ENCODE measurements around the gene SPATA33. TPM values are rescaled to one million over a fixed set of nuclear protein-coding genes. Genes with fewer than 3 reads are reported as not detected.

SPATA33 gene
- total RNA-seq, 2 donors from 2014 or later = 5.6 to 14.6 TPM

- Histone ChIP-seq H3K9me3 (no peaks in the 10 kb centered on the region), H3K36me3 (no peaks in the 10 kb centered on the region), H3K27me3 (replicated peaks; ENCODE audit: insufficient read depth) (no peaks in the 10 kb centered on the region), H3K4me1 (replicated peaks) (no peaks in the 10 kb centered on the region), H3K4me3 (no peak overlapping the region), H3K27ac (no peak overlapping the region)
- WGBS = 93% methylated on average over 16 of the region's 16 CpGs
- TF ChIP-seq CTCF (IDR thresholded peaks at IDR 0.05) = no peak
- no peak for TF ChIP-seq POLR2AphosphoS5 (IDR thresholded peaks at IDR 0.05)
- no peak for TF ChIP-seq POLR2A (IDR thresholded peaks at IDR 0.05)
- intact Hi-C loops (cut with DNase I) = no loop called here
- DNase-seq (ENCODE audit: low spot score) = no peak
These were observed 14.7 kb downstream of the SPATA33 start for GRCh38 chr16:89672177-89672941.

DNA sequence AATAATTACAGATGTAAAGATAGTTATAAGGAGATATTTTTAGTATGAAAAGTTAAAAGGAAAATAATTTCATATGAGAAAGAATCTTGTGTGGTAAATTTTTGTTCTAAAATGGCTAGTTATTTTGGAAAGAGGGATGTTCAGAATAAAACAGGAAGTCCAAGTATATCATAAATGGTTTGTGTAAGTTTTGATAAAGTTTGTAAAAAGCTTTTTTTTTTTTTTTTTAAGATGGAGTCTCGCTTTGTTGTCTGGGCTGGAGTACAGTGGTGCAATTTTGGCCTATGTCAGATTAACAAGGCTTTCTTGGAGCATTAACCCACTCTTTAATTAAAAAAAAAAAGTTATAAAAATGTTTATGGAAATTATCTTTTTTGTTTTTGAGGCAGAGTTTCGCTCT is 20.6 kb downstream of the SPATA33 start:
- Histone ChIP-seq H3K27me3 (replicated peaks; ENCODE audit: insufficient read depth) (no peaks in the 10 kb centered on the region), H3K4me1 (replicated peaks) (no peaks in the 10 kb centered on the region), H3K27ac (no peak overlapping the region), H3K36me3 (no peaks in the 10 kb centered on the region), H3K4me3 (no peak overlapping the region), H3K9me3 (no peaks in the 10 kb centered on the region)
- no peak for TF ChIP-seq POLR2A (IDR thresholded peaks at IDR 0.05)
- intact Hi-C loops (cut with DNase I) = no loop called here
- no peak for DNase-seq (ENCODE audit: low spot score)
- 95% methylated on average over 2 of the region's 2 CpGs for WGBS

- intact Hi-C loops (cut with DNase I) = no loop called here
- WGBS = 100% methylated on average over 1 of the region's 1 CpG
- H3K9me3 ChIP-seq = no peaks in the 10 kb centered on the region
- H3K27me3 ChIP-seq (replicated peaks; ENCODE audit: insufficient read depth) = no peaks in the 10 kb centered on the region
- DNase-seq (ENCODE audit: low spot score) = no peak
- no peak overlapping the region for H3K4me3 ChIP-seq
- no peak overlapping the region for H3K27ac ChIP-seq
- TF ChIP-seq POLR2A (IDR thresholded peaks at IDR 0.05) (no peak), POLR2AphosphoS5 (IDR thresholded peaks at IDR 0.05) (no peak), CTCF (IDR thresholded peaks at IDR 0.05) (no peak)
- no peaks in the 10 kb centered on the region for H3K4me1 ChIP-seq (replicated peaks)
- H3K36me3 ChIP-seq = no peaks in the 10 kb centered on the region
These were observed 28.3 kb downstream of the SPATA33 start for GRCh38 chr16:89685916-89686315.

DNA sequence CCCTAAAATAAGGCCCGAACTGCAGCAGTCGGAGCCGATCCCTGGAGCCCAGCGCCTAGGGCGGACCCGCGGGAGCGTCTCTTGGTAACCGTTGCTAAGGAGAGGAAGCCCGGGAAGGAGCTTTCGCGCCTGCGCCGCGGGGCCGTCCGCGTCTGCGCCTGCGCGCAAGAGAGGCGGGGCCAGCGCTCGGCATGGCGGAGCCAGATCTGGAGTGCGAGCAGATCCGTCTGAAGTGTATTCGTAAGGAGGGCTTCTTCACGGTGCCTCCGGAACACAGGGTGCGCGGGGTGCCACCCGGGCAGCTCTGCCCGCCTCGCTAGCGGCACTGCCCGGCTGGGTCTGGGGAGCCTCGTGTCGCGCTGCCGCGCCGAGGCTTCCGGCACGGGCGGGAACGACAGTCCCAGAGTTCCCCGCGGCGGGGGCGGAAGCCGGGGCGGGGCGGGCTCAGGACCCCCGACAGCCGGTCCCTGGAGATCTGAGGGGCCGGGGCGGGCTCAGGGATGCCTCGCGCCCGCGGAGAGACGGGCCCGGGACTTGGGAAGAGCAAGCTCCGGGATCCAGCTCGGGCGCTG is 29.0 kb downstream of the SPATA33 start, which contains the start of gene CDK10:
Gene CDK10 (plus strand): TSS at position 170 of the 572 bp plus-strand sequence. CDS start 22 bp downstream, at position 192.
- H3K27ac ChIP-seq = peak within 1 kb of the TSS; percentile 89 to 91
- 0% methylated on average over 25 of the region's 67 CpGs for WGBS
- intact Hi-C loops (cut with DNase I) = no loop called here
- H3K36me3 ChIP-seq = no peaks in the 10 kb centered on the region
- H3K4me3 ChIP-seq = peak within 1 kb of the TSS; percentile 73 to 76
- peak; percentile 86 for DNase-seq (ENCODE audit: low spot score)
- no peaks in the 10 kb centered on the region for H3K27me3 ChIP-seq (replicated peaks; ENCODE audit: insufficient read depth)
- TF ChIP-seq POLR2AphosphoS5 (IDR thresholded peaks at IDR 0.05) (peak; percentile 94), CTCF (IDR thresholded peaks at IDR 0.05) (peak in 2 of 4 experiments; percentile 20 to 26), POLR2A (IDR thresholded peaks at IDR 0.05) (peak; percentile 79)
- no peaks in the 10 kb centered on the region for H3K9me3 ChIP-seq
- no peaks in the 10 kb centered on the region for H3K4me1 ChIP-seq (replicated peaks)

DNA sequence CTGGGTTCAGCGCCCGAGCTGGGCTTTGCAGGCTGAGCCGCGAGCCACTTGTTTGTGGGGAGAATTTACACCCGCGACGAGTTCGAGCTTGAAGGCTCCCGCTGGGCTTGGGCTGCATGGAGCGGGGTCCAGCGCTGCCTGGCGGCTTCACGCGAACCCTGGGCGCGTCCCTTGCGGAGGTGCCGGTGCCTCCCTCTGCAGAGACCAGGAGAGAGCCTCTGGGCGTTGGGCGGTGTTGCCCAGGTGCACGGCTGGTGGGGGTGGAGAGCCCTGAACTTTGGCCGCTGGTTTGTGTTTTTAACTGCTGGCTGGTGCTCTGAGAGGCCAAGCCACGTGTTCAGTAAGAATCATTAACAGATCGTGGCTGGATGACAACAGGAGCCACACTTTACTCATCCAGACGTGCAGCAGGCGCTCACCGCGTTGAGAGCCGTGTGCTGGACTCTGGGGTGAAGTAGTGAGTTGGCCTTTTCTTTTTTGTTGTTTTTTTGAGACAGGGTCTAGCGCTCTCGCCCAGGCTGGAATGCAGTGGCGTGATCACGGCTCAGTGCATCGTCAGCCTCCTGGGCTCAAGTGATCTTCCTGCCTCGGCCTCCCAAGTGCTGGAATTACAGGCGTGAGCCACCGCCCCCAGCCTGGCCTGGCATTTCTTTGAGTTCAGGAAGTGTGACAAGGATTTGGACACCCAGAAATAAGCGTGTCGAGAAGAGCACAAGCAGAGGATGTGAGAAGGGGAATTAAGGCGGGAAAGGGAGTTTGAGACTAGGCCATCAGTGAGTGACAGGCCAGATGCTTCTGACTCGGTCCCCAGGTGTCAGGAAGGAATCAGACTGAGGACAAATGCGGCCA is 29.7 kb downstream of the SPATA33 start:
- Histone ChIP-seq H3K4me3 (peak overlapping the region; percentile 73 to 76), H3K9me3 (no peaks in the 10 kb centered on the region), H3K27ac (peak overlapping the region; percentile 89 to 91), H3K27me3 (replicated peaks; ENCODE audit: insufficient read depth) (no peaks in the 10 kb centered on the region), H3K4me1 (replicated peaks) (no peaks in the 10 kb centered on the region), H3K36me3 (no peaks in the 10 kb centered on the region)
- intact Hi-C loops (cut with DNase I) = no loop called here
- no peak for DNase-seq (ENCODE audit: low spot score)
- TF ChIP-seq CTCF (IDR thresholded peaks at IDR 0.05) = no peak
- no peak for TF ChIP-seq POLR2A (IDR thresholded peaks at IDR 0.05)
- no peak for TF ChIP-seq POLR2AphosphoS5 (IDR thresholded peaks at IDR 0.05)
- WGBS = 8% methylated on average over 41 of the region's 42 CpGs
